Mesenchymal stem cell (in vitro differentiated cells and primary cell): ENCODE data around the gene RYR2.

Experiments
- DNase-seq: peaks from one replicate; pipeline ENCODE4 v3.0.0-alpha.2; 2013
- H2AFZ ChIP-seq: one replicate; pipeline ENCODE4 v1.6.1; 2013; ENCODE audit warnings: low read depth, mild to moderate bottlenecking, control low read depth, inconsistent platforms, low read length, moderate library complexity
- H2AK5ac ChIP-seq: 2 replicates; pipeline ENCODE4 v1.6.1; 2013; ENCODE audit warnings: low read length, moderate library complexity, mild to moderate bottlenecking, inconsistent platforms; ENCODE audit not compliant: severe bottlenecking
- H2BK120ac ChIP-seq: one replicate; pipeline ENCODE4 v1.6.1; 2013; ENCODE audit warnings: low read depth, mild to moderate bottlenecking, inconsistent platforms, low read length, moderate library complexity
- H2BK12ac ChIP-seq, 2 experiments: one replicate each; pipeline ENCODE4 v1.6.1; 2013; ENCODE audit warnings: inconsistent platforms in 2 of 2, low read length in 2 of 2, mild to moderate bottlenecking in 2 of 2, moderate library complexity in 2 of 2, control low read depth in 1 of 2
- H2BK15ac ChIP-seq: one replicate; pipeline ENCODE4 v1.6.1; 2013; ENCODE audit warnings: mild to moderate bottlenecking, low read depth, inconsistent platforms; ENCODE audit not compliant: poor library complexity, severe bottlenecking
- H2BK5ac ChIP-seq: 2 replicates; pipeline ENCODE4 v1.6.1; 2013; ENCODE audit warnings: low read depth, mild to moderate bottlenecking, low read length, control low read depth, inconsistent platforms; ENCODE audit not compliant: poor library complexity, severe bottlenecking
- H3K14ac ChIP-seq, 2 experiments: one replicate each; pipeline ENCODE4 v1.6.1; 2013; ENCODE audit warnings: inconsistent platforms in 2 of 2, low read length in 2 of 2, control low read depth in 1 of 2, mild to moderate bottlenecking in 1 of 2, moderate library complexity in 1 of 2
- H3K18ac ChIP-seq, 2 experiments: one replicate each; pipeline ENCODE4 v1.6.1; 2013; ENCODE audit warnings: inconsistent platforms in 2 of 2, low read length in 2 of 2, control low read depth in 1 of 2, low read depth in 1 of 2, mild to moderate bottlenecking in 1 of 2
- H3K23ac ChIP-seq, 2 experiments: one replicate each; pipeline ENCODE4 v1.6.1; 2013; ENCODE audit warnings: inconsistent platforms in 2 of 2, low read length in 2 of 2, mild to moderate bottlenecking in 2 of 2, moderate library complexity in 2 of 2, control low read depth in 1 of 2
- H3K27ac ChIP-seq: 2 replicates; pipeline ENCODE4 v1.5.1; 2013; ENCODE audit warnings: mild to moderate bottlenecking, moderate library complexity, low read length, control low read depth, inconsistent platforms; ENCODE audit not compliant: poor library complexity, severe bottlenecking
- H3K27me3 ChIP-seq, 2 experiments: 2 replicates each; pipeline versions ENCODE4 v1.6.1 to v1.7.0; 2013; ENCODE audit warnings: low read length in 2 of 2, mild to moderate bottlenecking in 2 of 2, moderate library complexity in 2 of 2, control low read depth in 1 of 2, inconsistent platforms in 1 of 2; ENCODE audit not compliant: control insufficient read depth in 1 of 2, insufficient read depth in 1 of 2
- H3K36me3 ChIP-seq, 2 experiments: 2 replicates each; pipeline versions ENCODE4 v1.6.1 to v1.7.0; 2013; ENCODE audit warnings: low read length in 2 of 2, control low read depth in 1 of 2, inconsistent platforms in 1 of 2, low read depth in 1 of 2, mild to moderate bottlenecking in 1 of 2; ENCODE audit not compliant: insufficient read depth in 2 of 2, control insufficient read depth in 1 of 2
- H3K4ac ChIP-seq, 2 experiments: one replicate each; pipeline ENCODE4 v1.6.1; 2013; ENCODE audit warnings: inconsistent platforms in 2 of 2, low read length in 2 of 2, mild to moderate bottlenecking in 2 of 2, moderate library complexity in 2 of 2, control low read depth in 1 of 2, low read depth in 1 of 2
- H3K4me1 ChIP-seq: 2 replicates; pipeline ENCODE4 v1.6.1; 2013; ENCODE audit warnings: low read depth, low read length, control low read depth; ENCODE audit not compliant: control insufficient read depth, insufficient read depth
- H3K4me2 ChIP-seq: 2 replicates; pipeline ENCODE4 v1.6.1; 2013; ENCODE audit warnings: low read length, mild to moderate bottlenecking, inconsistent platforms; ENCODE audit not compliant: poor library complexity, severe bottlenecking
- H3K4me3 ChIP-seq, 2 experiments: 2 replicates each; pipeline versions ENCODE4 v1.5.1 to v1.7.0; 2013; ENCODE audit warnings: low read length in 2 of 2, mild to moderate bottlenecking in 2 of 2, control low read depth in 1 of 2, low read depth in 1 of 2; ENCODE audit not compliant: insufficient read depth in 1 of 2
- H3K79me1 ChIP-seq: replicated peaks from 2 replicates; pipeline ENCODE4 v1.6.1; 2013; ENCODE audit warnings: mild to moderate bottlenecking, control low read depth, low read length, inconsistent platforms; ENCODE audit not compliant: poor library complexity, severe bottlenecking
- H3K9ac ChIP-seq: 2 replicates; pipeline ENCODE4 v1.7.0; 2013; ENCODE audit warnings: mild to moderate bottlenecking, low read length, moderate library complexity
- H3K9me3 ChIP-seq: 2 replicates; pipeline ENCODE4 v1.7.0; 2013; ENCODE audit warnings: mild to moderate bottlenecking, low read length; ENCODE audit not compliant: control insufficient read depth
- H4K8ac ChIP-seq: one replicate; pipeline ENCODE4 v1.6.1; 2013; ENCODE audit warnings: inconsistent platforms, mild to moderate bottlenecking, low read length, moderate library complexity
- H4K91ac ChIP-seq: one replicate; pipeline ENCODE4 v1.6.1; 2013; ENCODE audit warnings: mild to moderate bottlenecking, low read length, inconsistent platforms
- WGBS: methylation state at CpG from one replicate; pipeline ENCODE4 v1.1.7; 2013; ENCODE audit warnings: mixed read lengths; 5-methylcytosine and 5-hydroxymethylcytosine counted together

The RYR2 gene

GRCh38 chr1:237045278-237046016 lies 3.5 kb downstream of the RYR2 start:
- Histone ChIP-seq H2BK120ac (no peak overlapping the region), H3K27me3 (peaks cover 46 to 58% of the 10 kb centered on the region in 2 experiments), H3K4me2 (no peak overlapping the region), H2BK15ac (no peak overlapping the region), H2AFZ (no peak overlapping the region), H2BK5ac (no peak overlapping the region), H3K4me3 (no peak overlapping the region), H3K14ac (no peak overlapping the region), H4K8ac (no peak overlapping the region), H3K9me3 (peaks cover 4% of the 10 kb centered on the region), H2AK5ac (no peak overlapping the region), H3K27ac (no peak overlapping the region), H2BK12ac (no peak overlapping the region), H3K79me1 (no peaks in the 10 kb centered on the region), H4K91ac (no peak overlapping the region), H3K4me1 (peaks cover 16% of the 10 kb centered on the region), H3K18ac (no peak overlapping the region), H3K9ac (no peak overlapping the region), H3K36me3 (no peaks in the 10 kb centered on the region), H3K23ac (no peak overlapping the region), H3K4ac (no peak overlapping the region)
- DNase-seq = no peak
- 5% methylated on average over 1 of the region's 3 CpGs for WGBS

GRCh38 chr1:237048803-237049202 lies 6.8 kb downstream of the RYR2 start:
- Histone ChIP-seq H3K14ac (no peak overlapping the region), H2AFZ (no peak overlapping the region), H3K36me3 (no peaks in the 10 kb centered on the region), H2BK12ac (no peak overlapping the region), H2BK5ac (no peak overlapping the region), H3K9me3 (peaks cover 4% of the 10 kb centered on the region), H3K4me2 (no peak overlapping the region), H2BK120ac (no peak overlapping the region), H4K8ac (no peak overlapping the region), H2AK5ac (no peak overlapping the region), H4K91ac (no peak overlapping the region), H3K18ac (no peak overlapping the region), H3K4ac (no peak overlapping the region), H3K79me1 (no peaks in the 10 kb centered on the region), H2BK15ac (no peak overlapping the region), H3K27ac (no peak overlapping the region), H3K27me3 (peaks cover 18 to 38% of the 10 kb centered on the region in 2 experiments), H3K4me1 (no peaks in the 10 kb centered on the region), H3K23ac (no peak overlapping the region), H3K4me3 (no peak overlapping the region), H3K9ac (no peak overlapping the region)
- 81% methylated on average over 5 of the region's 5 CpGs for WGBS
- DNase-seq = no peak

GRCh38 chr1:237050185-237050584 lies 8.2 kb downstream of the RYR2 start:
- no peak overlapping the region for H2BK5ac ChIP-seq

DNA sequence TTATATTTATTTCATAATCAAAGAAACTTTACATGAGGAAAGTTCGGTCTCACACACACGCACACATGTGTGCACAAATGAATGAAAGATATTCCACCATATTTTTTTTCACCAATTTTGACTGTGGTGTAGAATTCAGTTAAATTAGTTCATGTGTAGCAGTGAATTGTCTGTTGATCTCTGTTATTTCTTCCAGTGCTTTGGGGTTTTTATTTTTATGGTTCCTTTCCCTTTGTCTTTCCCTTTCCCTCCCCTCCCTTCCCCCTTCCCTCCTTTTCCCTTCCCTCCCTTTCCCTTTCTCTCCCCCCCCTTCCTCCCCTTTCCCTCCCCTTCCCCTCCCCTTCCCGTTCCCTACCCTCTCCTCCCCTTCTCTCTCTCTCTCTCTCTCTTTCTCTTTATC lies 8.9 kb downstream of the RYR2 start:
- no peak overlapping the region for H4K91ac ChIP-seq
- H2BK15ac ChIP-seq = no peak overlapping the region
- no peak overlapping the region for H2BK5ac ChIP-seq
- H3K4me1 ChIP-seq = no peaks in the 10 kb centered on the region
- H3K4me2 ChIP-seq = no peak overlapping the region
- 17% methylated on average over 1 of the region's 3 CpGs for whole genome bisulfite sequencing
- H3K4ac ChIP-seq = no peak overlapping the region
- no peak overlapping the region for H3K9ac ChIP-seq
- no peak overlapping the region for H4K8ac ChIP-seq
- H3K18ac ChIP-seq = no peak overlapping the region
- no peak overlapping the region for H3K23ac ChIP-seq
- H2BK12ac ChIP-seq = no peak overlapping the region
- peaks cover 0 to 23% of the 10 kb centered on the region in 2 experiments for H3K27me3 ChIP-seq
- no peak overlapping the region for H3K4me3 ChIP-seq
- H3K27ac ChIP-seq = no peak overlapping the region
- no peak overlapping the region for H3K14ac ChIP-seq
- no peaks in the 10 kb centered on the region for H3K79me1 ChIP-seq
- no peaks in the 10 kb centered on the region for H3K36me3 ChIP-seq
- DNase-seq = no peak
- no peak overlapping the region for H2AK5ac ChIP-seq
- no peak overlapping the region for H2BK120ac ChIP-seq
- H2AFZ ChIP-seq = no peak overlapping the region
- peaks cover 4% of the 10 kb centered on the region for H3K9me3 ChIP-seq

More at GRCh38 chr1:237050185-237050584, 8.2 kb downstream of the RYR2 start:
- Histone ChIP-seq H3K4me1 (no peaks in the 10 kb centered on the region), H3K79me1 (no peaks in the 10 kb centered on the region), H3K27ac (no peak overlapping the region), H3K9me3 (peaks cover 4% of the 10 kb centered on the region), H2BK120ac (no peak overlapping the region), H3K18ac (no peak overlapping the region), H4K91ac (no peak overlapping the region), H3K4me3 (no peak overlapping the region), H2BK15ac (no peak overlapping the region), H2BK12ac (no peak overlapping the region), H2AK5ac (no peak overlapping the region), H2AFZ (no peak overlapping the region), H3K27me3 (peaks cover 5 to 26% of the 10 kb centered on the region in 2 experiments), H3K4me2 (no peak overlapping the region), H3K4ac (no peak overlapping the region), H3K36me3 (no peaks in the 10 kb centered on the region), H3K14ac (no peak overlapping the region), H4K8ac (no peak overlapping the region), H3K23ac (no peak overlapping the region), H3K9ac (no peak overlapping the region)
- DNase-seq = no peak
- 69% methylated on average over 5 of the region's 6 CpGs for WGBS
